ENCODE measurements around the gene PMPCB.
"Not testable (repeated sequence)": the region's sequence is repeated elsewhere in the genome, so short reads cannot be mapped to it uniquely, and the experiment has no call there.

PMPCB gene

DNA sequence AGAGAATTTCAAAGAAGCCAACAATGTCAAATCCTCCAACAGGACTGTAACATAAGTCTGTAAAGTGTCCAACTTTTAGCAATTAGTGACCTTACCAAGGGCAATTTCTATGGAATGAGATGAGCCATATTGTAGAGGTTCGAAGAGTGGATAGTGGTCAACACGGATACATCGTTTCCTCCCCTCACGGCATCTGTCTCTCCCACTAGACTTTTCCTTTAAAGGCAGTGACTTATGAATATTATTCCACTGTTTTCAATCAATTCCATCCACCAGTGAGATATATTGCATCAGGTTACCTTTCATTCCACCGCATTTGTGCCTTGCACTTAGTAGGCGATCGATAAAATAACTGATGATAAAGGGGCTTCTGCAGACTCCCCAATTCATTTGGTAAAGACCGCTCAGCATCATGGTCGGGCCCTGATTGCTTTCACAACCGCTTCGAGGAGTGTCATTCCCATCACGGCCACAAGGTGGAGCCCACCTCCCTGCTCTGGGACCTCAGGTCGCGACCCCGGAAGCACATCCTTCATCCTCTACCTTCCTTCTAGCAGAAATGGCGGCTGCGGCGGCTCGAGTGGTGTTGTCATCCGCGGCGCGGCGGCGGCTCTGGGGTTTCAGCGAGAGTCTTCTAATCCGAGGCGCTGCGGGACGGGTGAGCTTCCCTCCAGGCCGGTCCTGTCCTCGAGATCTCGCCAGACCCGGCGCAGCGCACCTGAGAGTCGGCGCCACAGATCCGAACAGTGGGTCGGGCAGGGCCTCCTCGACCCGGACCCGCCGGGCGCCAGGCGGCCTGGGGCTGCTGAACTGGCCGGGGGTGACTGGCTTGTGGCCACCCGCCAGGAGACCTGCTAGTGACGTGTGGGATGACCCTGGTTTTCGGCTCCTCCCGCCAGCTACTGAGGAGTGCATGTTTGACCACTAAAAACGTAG lies at the start of gene PMPCB:
Gene PMPCB (plus strand): TSS at position 535 of the 936 bp plus-strand sequence. CDS start 25 bp downstream, at position 560.
- Histone ChIP-seq H3K9me3 (ENCODE audit: control insufficient read depth, insufficient read depth, low read length) (no peaks in the 10 kb centered on the region), H3K4me1 (ENCODE audit: control insufficient read depth, insufficient read depth, low read length) (peaks cover 8% of the 10 kb centered on the region; the same call in 1 of the 2 replicates), H3K27me3 (ENCODE audit: control insufficient read depth, insufficient read depth, low read length) (no peaks in the 10 kb centered on the region), H3K36me3 (ENCODE audit: control insufficient read depth, insufficient read depth, low read length) (peaks cover 38% of the 10 kb centered on the region), H3K27ac (ENCODE audit: low read depth, low read length) (peak within 1 kb of the TSS; percentile 90), H3K9ac (ENCODE audit: low read depth, low read length) (peak within 1 kb of the TSS; percentile 84), H3K4me3 (ENCODE audit: low read depth, low read length) (peak within 1 kb of the TSS; percentile 80)

GRCh38 chr7:103253699-103254506 lies 43.3 kb upstream of the PMPCB start:
- not testable (repeated sequence) for H3K4me3 ChIP-seq (ENCODE audit: low read depth, low read length); H3K9ac ChIP-seq (ENCODE audit: low read depth, low read length); H3K9me3 ChIP-seq (ENCODE audit: control insufficient read depth, insufficient read depth, low read length); H3K27ac ChIP-seq (ENCODE audit: low read depth, low read length); H3K27me3 ChIP-seq (ENCODE audit: control insufficient read depth, insufficient read depth, low read length); H3K4me1 ChIP-seq (ENCODE audit: control insufficient read depth, insufficient read depth, low read length); H3K36me3 ChIP-seq (ENCODE audit: control insufficient read depth, insufficient read depth, low read length)

DNA sequence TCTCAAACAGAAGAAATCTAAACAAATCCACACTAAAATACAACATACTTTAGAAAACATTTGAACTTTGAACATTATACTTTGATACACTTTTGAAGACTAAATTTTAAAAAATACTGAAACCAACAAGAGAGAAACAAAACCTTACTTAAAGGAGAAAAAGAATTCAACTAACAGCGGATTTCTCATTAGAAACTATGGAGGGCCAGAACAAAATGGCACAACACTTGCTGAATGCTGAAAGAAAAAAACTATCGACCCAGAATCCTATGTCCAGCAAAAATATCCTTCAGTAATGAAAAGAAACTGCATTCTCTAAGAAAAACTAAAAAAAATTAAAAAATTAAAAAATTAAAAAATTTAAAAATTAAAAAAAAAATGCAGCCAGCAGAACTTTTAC lies 33.2 kb upstream of the PMPCB start:
- not testable (repeated sequence) for H3K9me3 ChIP-seq (ENCODE audit: control insufficient read depth, insufficient read depth, low read length); H3K9ac ChIP-seq (ENCODE audit: low read depth, low read length)

DNA sequence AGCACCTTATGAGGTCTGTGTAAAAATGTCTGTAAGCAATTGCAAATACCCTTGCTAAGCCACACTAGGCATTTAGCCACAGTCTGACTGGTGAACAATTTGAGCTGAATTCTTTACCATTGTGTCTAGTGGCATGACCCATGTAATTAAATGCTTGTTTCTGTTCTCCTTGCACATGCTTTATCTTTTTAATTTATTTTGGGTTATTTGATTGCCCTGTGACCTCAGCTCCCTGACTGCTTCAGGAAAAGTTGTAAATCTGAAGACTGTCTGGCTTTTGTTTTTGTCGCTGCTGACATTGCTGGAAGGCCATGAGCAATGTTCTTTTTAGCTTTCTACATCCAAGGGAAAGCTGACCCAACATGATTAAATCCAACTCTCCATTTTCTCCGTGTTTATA lies 31.0 kb upstream of the PMPCB start:
- H3K4me3 ChIP-seq (ENCODE audit: low read depth, low read length); H3K9me3 ChIP-seq (ENCODE audit: control insufficient read depth, insufficient read depth, low read length); H3K36me3 ChIP-seq (ENCODE audit: control insufficient read depth, insufficient read depth, low read length); H3K27ac ChIP-seq (ENCODE audit: low read depth, low read length); H3K27me3 ChIP-seq (ENCODE audit: control insufficient read depth, insufficient read depth, low read length); H3K9ac ChIP-seq (ENCODE audit: low read depth, low read length); H3K4me1 ChIP-seq (ENCODE audit: control insufficient read depth, insufficient read depth, low read length): not testable (repeated sequence)

More for the DNA sequence above, 33.2 kb upstream of the PMPCB start:
- not testable (repeated sequence) for H3K36me3 ChIP-seq (ENCODE audit: control insufficient read depth, insufficient read depth, low read length); H3K27ac ChIP-seq (ENCODE audit: low read depth, low read length); H3K27me3 ChIP-seq (ENCODE audit: control insufficient read depth, insufficient read depth, low read length); H3K4me3 ChIP-seq (ENCODE audit: low read depth, low read length); H3K4me1 ChIP-seq (ENCODE audit: control insufficient read depth, insufficient read depth, low read length)

DNA sequence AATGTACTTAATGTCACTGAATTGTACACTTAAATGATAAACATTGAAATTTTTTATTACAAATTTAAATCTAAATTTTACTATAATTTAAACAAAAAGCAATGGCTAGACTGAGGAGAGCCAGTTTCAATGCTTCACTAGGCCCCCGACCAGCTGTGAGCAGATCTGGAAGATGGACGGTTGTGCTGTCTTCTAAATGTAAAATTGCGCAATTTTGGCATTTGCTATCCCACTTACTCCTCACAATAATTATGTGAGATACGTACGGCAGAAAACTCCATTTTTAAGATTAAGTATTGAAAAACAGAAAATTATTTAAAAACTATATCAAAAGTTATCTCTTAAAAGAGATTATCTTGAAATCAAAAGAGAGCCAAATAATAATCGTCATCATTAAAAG lies 23.9 kb upstream of the PMPCB start:
- H3K9me3 ChIP-seq (ENCODE audit: control insufficient read depth, insufficient read depth, low read length); H3K27me3 ChIP-seq (ENCODE audit: control insufficient read depth, insufficient read depth, low read length): not testable (repeated sequence)

GRCh38 chr7:103274867-103275266 lies 22.4 kb upstream of the PMPCB start:
- peaks cover 13% of the 10 kb centered on the region for H3K27me3 ChIP-seq (ENCODE audit: control insufficient read depth, insufficient read depth, low read length)
- not testable (repeated sequence) for H3K27ac ChIP-seq (ENCODE audit: low read depth, low read length); H3K9me3 ChIP-seq (ENCODE audit: control insufficient read depth, insufficient read depth, low read length); H3K9ac ChIP-seq (ENCODE audit: low read depth, low read length); H3K36me3 ChIP-seq (ENCODE audit: control insufficient read depth, insufficient read depth, low read length); H3K4me1 ChIP-seq (ENCODE audit: control insufficient read depth, insufficient read depth, low read length); H3K4me3 ChIP-seq (ENCODE audit: low read depth, low read length)

More for the DNA sequence above, 23.9 kb upstream of the PMPCB start:
- H3K4me1 ChIP-seq (ENCODE audit: control insufficient read depth, insufficient read depth, low read length); H3K4me3 ChIP-seq (ENCODE audit: low read depth, low read length); H3K9ac ChIP-seq (ENCODE audit: low read depth, low read length); H3K27ac ChIP-seq (ENCODE audit: low read depth, low read length); H3K36me3 ChIP-seq (ENCODE audit: control insufficient read depth, insufficient read depth, low read length): not testable (repeated sequence)

DNA sequence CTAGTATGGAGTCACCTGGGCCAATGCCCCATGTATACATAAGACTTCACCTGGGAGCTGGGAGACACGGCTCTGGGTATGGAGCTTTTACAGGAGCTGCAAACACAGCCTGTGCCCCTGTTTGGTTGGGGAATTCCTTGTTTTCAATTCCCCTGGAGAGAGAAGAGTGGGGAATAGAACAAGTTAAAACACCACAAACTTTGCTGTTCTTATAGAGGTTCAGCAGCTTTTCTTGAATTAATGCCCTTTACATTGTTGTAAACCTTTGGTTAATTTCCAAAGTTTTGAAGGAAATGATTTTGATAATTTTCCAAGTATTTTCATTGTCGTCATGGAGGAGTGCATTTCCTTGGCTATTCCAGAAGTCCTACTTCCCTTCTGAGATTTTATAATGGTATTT lies 19.0 kb upstream of the PMPCB start:
- not testable (repeated sequence) for H3K9ac ChIP-seq (ENCODE audit: low read depth, low read length); H3K9me3 ChIP-seq (ENCODE audit: control insufficient read depth, insufficient read depth, low read length); H3K4me1 ChIP-seq (ENCODE audit: control insufficient read depth, insufficient read depth, low read length); H3K4me3 ChIP-seq (ENCODE audit: low read depth, low read length); H3K27ac ChIP-seq (ENCODE audit: low read depth, low read length); H3K36me3 ChIP-seq (ENCODE audit: control insufficient read depth, insufficient read depth, low read length)
- H3K27me3 ChIP-seq (ENCODE audit: control insufficient read depth, insufficient read depth, low read length): peaks cover 30% of the 10 kb centered on the region

- not testable (repeated sequence) for H3K36me3 ChIP-seq (ENCODE audit: control insufficient read depth, insufficient read depth, low read length); H3K9ac ChIP-seq (ENCODE audit: low read depth, low read length); H3K27ac ChIP-seq (ENCODE audit: low read depth, low read length); H3K9me3 ChIP-seq (ENCODE audit: control insufficient read depth, insufficient read depth, low read length); H3K4me1 ChIP-seq (ENCODE audit: control insufficient read depth, insufficient read depth, low read length)
- H3K27me3 ChIP-seq (ENCODE audit: control insufficient read depth, insufficient read depth, low read length): peaks cover 30% of the 10 kb centered on the region
- peak overlapping the region; percentile 69 for H3K4me3 ChIP-seq (ENCODE audit: low read depth, low read length)
These were observed 17.6 kb upstream of the PMPCB start for GRCh38 chr7:103279636-103279962.

- H3K27ac ChIP-seq (ENCODE audit: low read depth, low read length); H3K9ac ChIP-seq (ENCODE audit: low read depth, low read length); H3K4me1 ChIP-seq (ENCODE audit: control insufficient read depth, insufficient read depth, low read length); H3K9me3 ChIP-seq (ENCODE audit: control insufficient read depth, insufficient read depth, low read length); H3K36me3 ChIP-seq (ENCODE audit: control insufficient read depth, insufficient read depth, low read length): not testable (repeated sequence)
- H3K4me3 ChIP-seq (ENCODE audit: low read depth, low read length): peak overlapping the region; percentile 69
- peaks cover 30% of the 10 kb centered on the region for H3K27me3 ChIP-seq (ENCODE audit: control insufficient read depth, insufficient read depth, low read length)
These were observed 17.1 kb upstream of the PMPCB start for GRCh38 chr7:103279963-103280802.

GRCh38 chr7:103280803-103281155 lies 16.5 kb upstream of the PMPCB start:
- peak overlapping the region; percentile 69 for H3K4me3 ChIP-seq (ENCODE audit: low read depth, low read length)
- H3K9ac ChIP-seq (ENCODE audit: low read depth, low read length); H3K36me3 ChIP-seq (ENCODE audit: control insufficient read depth, insufficient read depth, low read length); H3K4me1 ChIP-seq (ENCODE audit: control insufficient read depth, insufficient read depth, low read length); H3K9me3 ChIP-seq (ENCODE audit: control insufficient read depth, insufficient read depth, low read length); H3K27ac ChIP-seq (ENCODE audit: low read depth, low read length): not testable (repeated sequence)
- peaks cover 30% of the 10 kb centered on the region for H3K27me3 ChIP-seq (ENCODE audit: control insufficient read depth, insufficient read depth, low read length)

All from HUES48 (cell line).